Neuron (in vitro differentiated cells): ENCODE measurements around the gene HBD.

Experiments
- H2AFZ ChIP-seq: one replicate; pipeline ENCODE4 v1.6.1; 2013; ENCODE audit warnings: low read depth, mild to moderate bottlenecking, inconsistent platforms, low read length, moderate library complexity
- H3K27me3 ChIP-seq: one replicate; pipeline ENCODE4 v1.6.1; 2013; ENCODE audit warnings: low read length; ENCODE audit not compliant: insufficient read depth
- H3K36me3 ChIP-seq: one replicate; pipeline ENCODE4 v1.6.1; 2013; ENCODE audit warnings: low read length; ENCODE audit not compliant: insufficient read depth
- H3K4me1 ChIP-seq: one replicate; pipeline ENCODE4 v1.6.1; 2013; ENCODE audit warnings: low read length; ENCODE audit not compliant: insufficient read depth
- H3K4me3 ChIP-seq: 2 replicates; pipeline ENCODE4 v1.5.1; 2013; ENCODE audit warnings: mild to moderate bottlenecking, low read length, moderate library complexity
- H3K9me3 ChIP-seq: one replicate; pipeline ENCODE4 v1.6.1; 2013; ENCODE audit warnings: low read length

HBD gene

GRCh38 chr11:5234381-5234834, at the start of gene HBD:
TSS of gene HBD (minus strand) at chr11:5234483. CDS start at chr11:5234433, 50 bp downstream.
- Histone ChIP-seq H3K36me3 (no peaks in the 10 kb centered on the region), H2AFZ (no peak within 1 kb of the TSS), H3K27me3 (no peaks in the 10 kb centered on the region), H3K4me1 (no peaks in the 10 kb centered on the region), H3K9me3 (no peaks in the 10 kb centered on the region), H3K4me3 (no peak within 1 kb of the TSS)

- Histone ChIP-seq H3K4me3 (no peak overlapping the region), H3K27me3 (no peaks in the 10 kb centered on the region), H3K4me1 (no peaks in the 10 kb centered on the region), H3K9me3 (no peaks in the 10 kb centered on the region), H3K36me3 (no peaks in the 10 kb centered on the region), H2AFZ (no peak overlapping the region)
Observed at GRCh38 chr11:5283882-5284281, 49.6 kb upstream of the HBD start.

- H3K9me3 ChIP-seq = no peaks in the 10 kb centered on the region
- H2AFZ ChIP-seq = no peak overlapping the region
- H3K27me3 ChIP-seq = no peaks in the 10 kb centered on the region
- H3K36me3 ChIP-seq = no peaks in the 10 kb centered on the region
- no peaks in the 10 kb centered on the region for H3K4me1 ChIP-seq
- no peak overlapping the region for H3K4me3 ChIP-seq
Observed at GRCh38 chr11:5283086-5283485, 48.8 kb upstream of the HBD start.

- no peaks in the 10 kb centered on the region for H3K36me3 ChIP-seq
- no peak overlapping the region for H2AFZ ChIP-seq
- H3K27me3 ChIP-seq = no peaks in the 10 kb centered on the region
- H3K9me3 ChIP-seq = no peaks in the 10 kb centered on the region
- no peaks in the 10 kb centered on the region for H3K4me1 ChIP-seq
- no peak overlapping the region for H3K4me3 ChIP-seq
Observed at GRCh38 chr11:5282628-5283027, 48.3 kb upstream of the HBD start.

GRCh38 chr11:5281596-5281995, 47.3 kb upstream of the HBD start:
- Histone ChIP-seq H2AFZ (no peak overlapping the region), H3K27me3 (no peaks in the 10 kb centered on the region), H3K4me3 (no peak overlapping the region), H3K4me1 (no peaks in the 10 kb centered on the region), H3K9me3 (no peaks in the 10 kb centered on the region), H3K36me3 (no peaks in the 10 kb centered on the region)

GRCh38 chr11:5280582-5281102, 46.4 kb upstream of the HBD start:
- H3K36me3 ChIP-seq = no peaks in the 10 kb centered on the region
- no peaks in the 10 kb centered on the region for H3K9me3 ChIP-seq
- no peaks in the 10 kb centered on the region for H3K4me1 ChIP-seq
- H3K27me3 ChIP-seq = no peaks in the 10 kb centered on the region
- H2AFZ ChIP-seq = no peak overlapping the region
- H3K4me3 ChIP-seq = no peak overlapping the region

GRCh38 chr11:5279471-5280090, 45.3 kb upstream of the HBD start:
- no peak overlapping the region for H2AFZ ChIP-seq
- no peaks in the 10 kb centered on the region for H3K27me3 ChIP-seq
- no peaks in the 10 kb centered on the region for H3K9me3 ChIP-seq
- H3K36me3 ChIP-seq = no peaks in the 10 kb centered on the region
- H3K4me1 ChIP-seq = no peaks in the 10 kb centered on the region
- no peak overlapping the region for H3K4me3 ChIP-seq

GRCh38 chr11:5277807-5278382, 43.6 kb upstream of the HBD start:
- Histone ChIP-seq H2AFZ (no peak overlapping the region), H3K27me3 (no peaks in the 10 kb centered on the region), H3K36me3 (no peaks in the 10 kb centered on the region), H3K9me3 (no peaks in the 10 kb centered on the region), H3K4me3 (no peak overlapping the region), H3K4me1 (no peaks in the 10 kb centered on the region)

- Histone ChIP-seq H3K4me3 (no peak overlapping the region), H3K27me3 (no peaks in the 10 kb centered on the region)
Observed at GRCh38 chr11:5276697-5277096, 42.4 kb upstream of the HBD start.

GRCh38 chr11:5275369-5276110, 41.3 kb upstream of the HBD start:
- Histone ChIP-seq H3K36me3 (no peaks in the 10 kb centered on the region), H2AFZ (no peak overlapping the region), H3K9me3 (no peaks in the 10 kb centered on the region), H3K27me3 (no peaks in the 10 kb centered on the region), H3K4me3 (no peak overlapping the region), H3K4me1 (no peaks in the 10 kb centered on the region)

More at GRCh38 chr11:5276697-5277096, 42.4 kb upstream of the HBD start:
- H3K9me3 ChIP-seq = no peaks in the 10 kb centered on the region
- H3K4me1 ChIP-seq = no peaks in the 10 kb centered on the region
- H3K36me3 ChIP-seq = no peaks in the 10 kb centered on the region
- H2AFZ ChIP-seq = no peak overlapping the region

- H3K4me1 ChIP-seq = no peaks in the 10 kb centered on the region
Observed at GRCh38 chr11:5274395-5274794, 40.1 kb upstream of the HBD start.

GRCh38 chr11:5272395-5273017, 38.2 kb upstream of the HBD start:
- Histone ChIP-seq H3K4me1 (no peaks in the 10 kb centered on the region), H3K27me3 (no peaks in the 10 kb centered on the region), H3K9me3 (no peaks in the 10 kb centered on the region), H3K4me3 (no peak overlapping the region), H2AFZ (no peak overlapping the region), H3K36me3 (no peaks in the 10 kb centered on the region)

More at GRCh38 chr11:5274395-5274794, 40.1 kb upstream of the HBD start:
- Histone ChIP-seq H3K4me3 (no peak overlapping the region), H3K27me3 (no peaks in the 10 kb centered on the region), H2AFZ (no peak overlapping the region), H3K9me3 (no peaks in the 10 kb centered on the region), H3K36me3 (no peaks in the 10 kb centered on the region)

GRCh38 chr11:5269715-5270147, 35.4 kb upstream of the HBD start, which contains the start of gene HBE1:
TSS of gene HBE1 (minus strand) at chr11:5269945. CDS start at chr11:5269890, 55 bp downstream.
- Histone ChIP-seq H3K27me3 (no peaks in the 10 kb centered on the region), H3K4me1 (no peaks in the 10 kb centered on the region), H3K9me3 (no peaks in the 10 kb centered on the region), H3K36me3 (no peaks in the 10 kb centered on the region), H3K4me3 (no peak within 1 kb of the TSS), H2AFZ (no peak within 1 kb of the TSS)
